LNCAP (cell line): ENCODE measurements around the gene NUPR1.

Experiments
- TF ChIP-seq, protein P1 (sequence below): fragments of 450-650 bp; IDR thresholded peaks from 2 replicates; pipeline ENCODE4 v1.5.1; 2017; ENCODE audit warnings: mild to moderate bottlenecking

Gene NUPR1

DNA sequence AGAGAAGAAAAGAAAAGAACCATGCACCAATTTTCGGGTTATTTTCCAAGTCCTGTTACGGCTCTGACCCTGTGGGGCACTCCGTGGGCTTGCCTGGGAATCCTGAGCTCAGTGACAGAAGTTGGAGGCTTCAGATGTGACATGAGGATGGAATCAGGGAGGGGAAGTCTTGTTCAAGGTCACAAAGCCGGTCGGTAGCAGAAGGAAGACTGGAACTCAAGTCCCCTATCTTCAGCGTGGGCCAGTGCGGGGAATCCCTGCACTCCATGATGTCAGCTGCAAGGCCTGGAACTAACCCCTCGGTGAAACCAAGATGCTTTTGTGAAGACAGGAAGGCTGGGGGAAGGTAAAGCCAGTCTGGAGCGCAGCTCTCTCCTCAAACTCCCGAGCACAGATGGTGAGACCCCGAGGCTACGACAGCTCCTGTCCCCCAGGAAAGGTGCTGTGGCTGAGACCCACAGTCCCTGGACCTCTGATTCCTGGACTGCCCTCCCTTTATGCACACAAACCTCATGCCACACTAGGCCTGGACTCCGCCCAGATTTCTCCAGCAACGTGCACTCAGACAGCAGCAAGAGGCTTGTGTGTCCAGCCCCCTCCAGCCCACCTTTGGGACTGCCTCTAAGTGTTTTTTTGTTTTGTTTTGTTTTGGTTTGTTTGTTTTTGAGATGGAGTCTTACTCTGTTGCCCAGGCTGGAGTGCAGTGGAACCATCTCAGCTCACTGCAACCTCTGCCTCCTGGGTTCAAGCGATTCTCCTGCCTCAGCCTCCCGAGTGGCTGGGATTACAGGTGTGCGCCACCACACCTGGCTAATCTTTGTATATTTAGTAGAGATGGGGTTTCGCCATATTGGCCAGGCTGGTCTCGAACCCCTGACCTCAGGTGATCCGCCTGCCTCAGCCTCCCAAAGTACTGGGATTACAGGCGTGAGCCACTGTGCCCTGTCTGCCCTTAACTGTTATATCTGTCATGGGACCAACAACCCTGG is 26.7 kb downstream of the NUPR1 start:
- TF ChIP-seq, protein P1, sequence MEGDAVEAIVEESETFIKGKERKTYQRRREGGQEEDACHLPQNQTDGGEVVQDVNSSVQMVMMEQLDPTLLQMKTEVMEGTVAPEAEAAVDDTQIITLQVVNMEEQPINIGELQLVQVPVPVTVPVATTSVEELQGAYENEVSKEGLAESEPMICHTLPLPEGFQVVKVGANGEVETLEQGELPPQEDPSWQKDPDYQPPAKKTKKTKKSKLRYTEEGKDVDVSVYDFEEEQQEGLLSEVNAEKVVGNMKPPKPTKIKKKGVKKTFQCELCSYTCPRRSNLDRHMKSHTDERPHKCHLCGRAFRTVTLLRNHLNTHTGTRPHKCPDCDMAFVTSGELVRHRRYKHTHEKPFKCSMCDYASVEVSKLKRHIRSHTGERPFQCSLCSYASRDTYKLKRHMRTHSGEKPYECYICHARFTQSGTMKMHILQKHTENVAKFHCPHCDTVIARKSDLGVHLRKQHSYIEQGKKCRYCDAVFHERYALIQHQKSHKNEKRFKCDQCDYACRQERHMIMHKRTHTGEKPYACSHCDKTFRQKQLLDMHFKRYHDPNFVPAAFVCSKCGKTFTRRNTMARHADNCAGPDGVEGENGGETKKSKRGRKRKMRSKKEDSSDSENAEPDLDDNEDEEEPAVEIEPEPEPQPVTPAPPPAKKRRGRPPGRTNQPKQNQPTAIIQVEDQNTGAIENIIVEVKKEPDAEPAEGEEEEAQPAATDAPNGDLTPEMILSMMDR, result no peak

DNA sequence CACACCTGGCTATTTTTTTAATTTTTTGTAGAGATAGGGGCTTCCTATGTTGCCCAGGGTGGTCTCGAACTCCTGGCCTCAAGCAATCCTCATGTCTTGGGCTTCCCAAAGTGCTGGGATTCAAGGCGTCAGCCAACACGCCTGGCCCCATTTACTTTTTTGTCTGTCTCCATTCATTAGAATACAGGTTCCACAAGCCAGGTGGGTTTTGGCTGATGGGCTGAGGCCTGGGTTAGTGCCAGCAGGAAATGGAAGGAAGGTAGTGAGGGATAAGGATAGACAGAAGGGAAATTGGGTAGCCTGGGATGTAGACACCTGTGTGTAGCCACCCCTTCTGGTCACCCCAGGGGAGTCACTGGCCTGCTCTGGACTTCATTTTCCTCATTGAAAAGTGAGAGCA is 27.7 kb downstream of the NUPR1 start:
- TF ChIP-seq, protein P1, result no peak

DNA sequence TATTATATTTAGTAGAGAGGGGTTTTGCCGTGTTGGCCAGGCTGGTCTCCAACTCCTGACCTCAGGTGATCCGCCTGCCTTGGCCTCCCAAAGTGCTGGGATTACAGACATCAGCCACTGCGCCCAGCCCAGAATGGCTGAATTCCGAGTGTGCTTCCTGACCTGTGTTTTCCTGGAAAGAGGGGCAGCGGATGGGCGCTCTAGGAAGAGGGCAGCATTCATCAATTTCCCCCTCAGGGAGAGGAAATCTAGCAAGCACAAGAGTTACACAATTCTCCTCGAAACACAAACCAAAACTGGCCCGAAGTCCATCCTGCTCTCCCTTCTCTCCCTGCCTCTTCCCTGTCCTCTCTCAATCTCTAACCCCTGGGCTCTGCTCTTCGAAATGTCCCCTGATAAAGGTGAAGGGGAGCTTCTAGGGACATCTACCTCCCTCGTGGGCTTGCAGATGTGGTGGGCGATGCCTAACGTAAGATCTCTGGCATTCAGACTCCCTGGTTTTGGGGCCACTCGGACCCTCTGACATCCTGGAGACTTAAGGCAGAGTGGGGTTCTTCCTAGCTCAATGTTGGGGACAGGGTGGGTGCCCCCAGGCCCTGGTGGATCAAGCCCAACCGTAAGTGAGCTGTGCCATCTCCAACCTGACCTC is 33.2 kb downstream of the NUPR1 start:
- TF ChIP-seq, protein P1, result no peak

DNA sequence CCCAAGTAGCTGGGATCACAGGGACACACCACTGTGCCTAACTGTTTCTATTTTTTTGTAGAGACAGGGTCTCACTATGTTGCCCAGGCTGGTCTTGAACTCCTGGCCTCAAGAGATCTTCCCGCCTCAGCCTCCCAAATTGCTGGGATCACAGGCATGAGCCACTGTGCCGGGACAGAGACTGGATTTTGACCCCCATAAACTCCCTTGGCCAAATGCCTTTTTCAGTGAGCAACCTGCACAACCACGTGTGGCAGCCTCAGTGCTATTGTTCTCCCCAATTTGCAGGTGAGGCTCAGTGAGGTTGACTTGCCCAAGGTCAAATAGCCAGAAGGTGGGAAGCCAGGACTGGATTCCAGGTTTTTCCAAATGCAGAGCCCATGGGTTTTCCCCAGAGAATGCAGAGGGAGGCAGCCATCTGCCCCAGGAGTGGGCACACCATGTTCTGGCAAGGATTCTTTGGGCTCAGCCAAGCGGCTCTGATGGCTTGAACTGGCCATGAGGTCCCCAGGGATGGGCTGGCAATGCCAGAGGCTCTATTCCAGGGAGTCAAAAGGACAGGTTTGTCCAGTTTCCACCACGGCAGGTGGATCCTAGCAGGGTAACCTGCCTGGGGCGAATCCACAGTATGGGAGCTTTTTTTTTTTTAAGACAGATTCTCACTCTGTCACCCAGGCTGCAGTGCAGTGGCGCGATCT is 33.9 kb downstream of the NUPR1 start:
- TF ChIP-seq, protein P1, result no peak

DNA sequence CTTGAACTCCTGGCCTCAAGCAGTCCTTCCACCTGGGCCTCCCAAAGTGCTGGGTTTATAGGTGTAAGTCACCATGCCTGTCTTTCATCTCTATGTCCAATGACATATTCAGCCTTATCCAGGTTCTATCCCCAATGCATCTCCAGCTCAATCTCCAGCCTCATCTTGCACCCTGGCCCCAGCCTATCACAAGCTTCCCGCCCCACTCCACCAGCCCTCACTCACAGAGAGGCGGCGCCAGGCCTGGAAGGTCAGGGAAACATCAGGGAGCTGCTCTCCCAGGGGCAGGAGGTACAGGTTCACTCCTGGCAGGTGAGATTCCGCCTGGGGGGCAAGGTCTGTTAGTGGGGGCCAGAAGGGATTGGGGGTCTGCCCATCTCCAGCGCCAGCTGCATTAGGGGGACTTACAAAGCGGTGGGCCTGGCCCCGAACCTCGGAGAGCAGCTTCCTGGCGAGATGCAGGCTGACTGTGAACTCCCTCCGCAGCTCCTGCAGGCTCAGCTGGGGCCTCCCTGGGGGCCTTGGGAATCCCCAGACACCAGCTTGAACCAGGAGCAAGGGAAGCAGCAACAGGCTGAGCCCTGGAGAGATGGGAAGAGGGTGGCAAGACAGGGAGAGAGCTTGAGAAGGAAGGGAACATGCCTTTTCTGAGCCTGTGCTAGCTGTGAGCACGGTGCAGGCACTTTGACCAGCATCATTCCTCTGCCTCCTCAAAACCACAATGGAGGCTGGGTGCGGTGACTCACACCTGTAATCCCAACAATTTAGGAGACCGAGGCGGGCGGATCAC is 35.1 kb downstream of the NUPR1 start:
- TF ChIP-seq, protein P1, result no peak

DNA sequence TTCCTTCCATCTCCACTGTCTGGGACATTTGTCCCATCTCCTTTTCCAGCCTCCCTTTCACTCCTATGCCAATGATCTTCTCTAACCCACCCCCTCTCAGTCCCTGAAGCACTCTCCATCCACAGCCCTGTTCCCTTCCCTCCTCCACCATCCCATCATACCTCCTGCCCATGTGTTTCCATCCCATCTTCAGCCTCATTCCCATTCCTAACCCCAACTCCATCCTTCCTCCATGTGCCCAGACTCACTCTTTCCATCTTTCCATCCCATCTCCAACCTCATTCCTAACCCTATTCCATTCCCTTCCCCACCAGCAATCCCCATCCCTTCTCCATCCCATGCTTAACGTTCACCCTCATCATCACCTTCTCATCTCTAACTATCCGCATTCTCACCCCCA is 36.5 kb downstream of the NUPR1 start:
- TF ChIP-seq, protein P1, result no peak
